ENCODE results near the gene PPP6R1. TPM values are rescaled to one million over a fixed set of nuclear protein-coding genes. Genes with fewer than 3 reads are reported as not detected.

PPP6R1 gene
- total RNA-seq, 4 donors from 2014 or later = 27.8 to 43.6 (median 35.5) TPM

DNA sequence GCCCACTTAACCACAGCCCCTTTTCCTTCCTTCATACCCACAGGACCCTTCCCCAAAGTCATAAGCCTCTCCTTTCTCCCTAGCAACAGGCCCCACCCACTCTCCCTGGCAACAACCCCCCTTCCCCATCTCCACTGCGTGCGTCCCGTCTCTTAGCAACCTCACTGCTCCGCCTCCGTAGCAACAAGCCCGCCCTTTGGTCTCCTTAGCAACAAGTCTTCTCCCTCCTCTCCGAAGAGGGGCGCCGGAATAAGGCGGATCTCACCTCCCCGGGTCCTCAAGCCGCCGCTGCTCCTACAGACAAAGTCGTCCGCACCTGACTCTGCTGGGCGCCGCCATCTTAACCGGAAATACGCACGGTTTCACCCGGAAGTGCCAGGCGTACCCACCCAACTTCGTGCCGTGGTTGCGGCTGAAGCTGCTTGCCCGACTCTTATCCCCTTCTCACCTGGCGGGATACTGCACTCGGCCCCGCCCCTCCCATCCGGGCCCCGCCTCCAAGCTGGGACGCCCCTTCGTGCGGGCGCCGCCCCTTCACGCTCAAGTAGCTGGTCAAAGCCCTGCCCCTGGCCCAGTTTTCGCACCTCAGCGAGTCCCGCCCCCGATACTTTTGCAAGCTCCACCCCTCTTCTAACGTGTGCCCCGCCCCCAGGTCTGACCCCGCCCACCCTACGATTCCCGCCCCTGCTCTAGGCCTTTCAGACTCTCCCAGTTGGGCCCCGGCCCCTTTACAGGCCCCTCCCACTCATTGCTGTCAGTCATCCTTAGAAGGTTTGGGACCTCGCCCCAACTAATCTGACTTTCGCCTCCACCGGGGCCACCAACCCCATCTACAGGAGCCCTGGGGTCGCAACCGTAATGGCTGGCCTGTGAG, 21.2 kb upstream of the PPP6R1 start, which contains the start of gene HSPBP1:
Gene HSPBP1 (minus strand): TSS at position 341 of the 874 bp plus-strand sequence. CDS start 502 bp downstream, outside the sequence.
- TF ChIP-seq, protein P1, sequence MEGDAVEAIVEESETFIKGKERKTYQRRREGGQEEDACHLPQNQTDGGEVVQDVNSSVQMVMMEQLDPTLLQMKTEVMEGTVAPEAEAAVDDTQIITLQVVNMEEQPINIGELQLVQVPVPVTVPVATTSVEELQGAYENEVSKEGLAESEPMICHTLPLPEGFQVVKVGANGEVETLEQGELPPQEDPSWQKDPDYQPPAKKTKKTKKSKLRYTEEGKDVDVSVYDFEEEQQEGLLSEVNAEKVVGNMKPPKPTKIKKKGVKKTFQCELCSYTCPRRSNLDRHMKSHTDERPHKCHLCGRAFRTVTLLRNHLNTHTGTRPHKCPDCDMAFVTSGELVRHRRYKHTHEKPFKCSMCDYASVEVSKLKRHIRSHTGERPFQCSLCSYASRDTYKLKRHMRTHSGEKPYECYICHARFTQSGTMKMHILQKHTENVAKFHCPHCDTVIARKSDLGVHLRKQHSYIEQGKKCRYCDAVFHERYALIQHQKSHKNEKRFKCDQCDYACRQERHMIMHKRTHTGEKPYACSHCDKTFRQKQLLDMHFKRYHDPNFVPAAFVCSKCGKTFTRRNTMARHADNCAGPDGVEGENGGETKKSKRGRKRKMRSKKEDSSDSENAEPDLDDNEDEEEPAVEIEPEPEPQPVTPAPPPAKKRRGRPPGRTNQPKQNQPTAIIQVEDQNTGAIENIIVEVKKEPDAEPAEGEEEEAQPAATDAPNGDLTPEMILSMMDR (IDR thresholded peaks at IDR 0.05) = no peak
- ATAC-seq (ENCODE audit: low FRiP score) = peak; percentile 91
- DNase-seq (ENCODE audit: low spot score) = peak; percentile 66

DNA sequence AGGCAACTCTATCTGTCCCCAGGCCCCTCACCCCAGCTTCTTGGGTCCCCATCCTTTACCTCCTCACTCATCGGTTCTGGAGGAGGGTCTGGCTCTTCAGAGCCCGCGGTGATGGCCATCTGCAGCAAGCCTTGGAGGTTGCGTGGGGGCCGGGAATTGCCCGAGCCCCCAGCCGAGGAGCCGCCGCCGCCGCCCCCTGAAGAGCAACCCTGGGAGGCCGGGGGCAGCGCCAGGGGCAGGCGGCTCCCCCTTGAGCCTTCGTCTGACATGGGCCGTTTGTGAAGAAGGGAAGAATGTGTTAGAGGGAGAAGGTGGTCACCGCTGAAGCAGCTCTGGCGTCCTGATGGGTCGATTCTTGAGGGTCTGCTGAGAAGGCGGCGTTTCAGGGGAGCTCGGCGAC, 20.5 kb upstream of the PPP6R1 start:
- TF ChIP-seq, protein P1 (IDR thresholded peaks at IDR 0.05) = no peak
- ATAC-seq (ENCODE audit: low FRiP score) = no peak

DNA sequence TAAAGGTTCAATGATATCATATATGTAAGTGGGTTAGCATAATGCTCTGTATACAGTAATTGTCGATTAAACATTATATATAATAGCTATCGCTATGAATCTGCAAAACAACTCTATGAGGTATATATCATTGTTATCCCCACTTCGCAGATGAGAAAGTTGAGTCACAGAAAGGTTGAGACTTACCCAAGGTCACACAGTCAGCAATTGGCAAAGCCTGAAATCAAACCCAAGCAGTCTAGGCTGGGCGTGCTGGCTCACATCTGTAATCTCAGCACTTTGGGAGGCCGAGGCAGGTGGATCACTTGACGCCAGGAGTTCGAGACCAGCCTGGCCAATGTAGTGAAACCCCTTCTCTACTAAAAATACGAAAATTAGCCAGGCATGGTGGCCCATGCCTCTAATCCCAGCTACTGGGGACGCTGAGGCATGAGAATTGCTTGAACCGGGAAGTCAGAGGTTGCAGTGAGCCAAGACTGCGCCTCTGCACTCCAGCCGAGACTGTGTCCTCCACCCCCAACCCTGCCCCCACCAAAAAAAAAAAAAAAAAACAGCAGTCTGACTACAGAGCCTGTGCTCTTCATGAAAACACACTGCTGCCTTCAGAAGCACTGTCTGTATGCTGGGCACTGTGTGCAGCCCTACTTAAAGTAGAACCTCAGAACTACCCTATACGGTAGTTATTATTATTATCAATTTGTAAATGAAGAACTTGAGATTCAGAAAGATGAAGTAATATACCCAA, 19.7 kb upstream of the PPP6R1 start:
- ATAC-seq (ENCODE audit: low FRiP score) (no peak), DNase-seq (ENCODE audit: low spot score) (no peak)
- TF ChIP-seq, protein P1 (IDR thresholded peaks at IDR 0.05) = no peak

More for the DNA sequence above, 20.5 kb upstream of the PPP6R1 start:
- no peak for DNase-seq (ENCODE audit: low spot score)

DNA sequence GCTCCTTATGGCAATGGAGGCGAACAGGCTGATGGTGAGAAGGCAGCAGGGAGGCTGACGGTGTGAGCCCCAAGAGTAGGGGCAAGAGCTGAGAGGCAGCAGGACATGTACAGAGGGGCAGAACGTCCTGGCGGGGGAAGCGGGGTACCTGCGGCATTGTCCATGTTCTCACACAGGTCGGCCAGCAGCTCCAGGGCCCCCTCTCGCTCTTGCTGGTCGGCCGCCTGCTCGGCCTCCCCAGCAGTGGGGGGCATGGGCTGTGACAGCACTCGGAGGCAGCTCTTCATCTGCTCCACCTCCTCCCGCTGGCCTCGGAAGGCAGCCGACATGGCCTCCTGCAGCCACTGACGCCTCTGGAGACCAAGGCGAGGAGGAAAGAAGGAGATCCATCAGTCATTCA, 18.7 kb upstream of the PPP6R1 start:
- DNase-seq (ENCODE audit: low spot score) = no peak
- ATAC-seq (ENCODE audit: low FRiP score) = no peak
- TF ChIP-seq, protein P1 (IDR thresholded peaks at IDR 0.05) = no peak

DNA sequence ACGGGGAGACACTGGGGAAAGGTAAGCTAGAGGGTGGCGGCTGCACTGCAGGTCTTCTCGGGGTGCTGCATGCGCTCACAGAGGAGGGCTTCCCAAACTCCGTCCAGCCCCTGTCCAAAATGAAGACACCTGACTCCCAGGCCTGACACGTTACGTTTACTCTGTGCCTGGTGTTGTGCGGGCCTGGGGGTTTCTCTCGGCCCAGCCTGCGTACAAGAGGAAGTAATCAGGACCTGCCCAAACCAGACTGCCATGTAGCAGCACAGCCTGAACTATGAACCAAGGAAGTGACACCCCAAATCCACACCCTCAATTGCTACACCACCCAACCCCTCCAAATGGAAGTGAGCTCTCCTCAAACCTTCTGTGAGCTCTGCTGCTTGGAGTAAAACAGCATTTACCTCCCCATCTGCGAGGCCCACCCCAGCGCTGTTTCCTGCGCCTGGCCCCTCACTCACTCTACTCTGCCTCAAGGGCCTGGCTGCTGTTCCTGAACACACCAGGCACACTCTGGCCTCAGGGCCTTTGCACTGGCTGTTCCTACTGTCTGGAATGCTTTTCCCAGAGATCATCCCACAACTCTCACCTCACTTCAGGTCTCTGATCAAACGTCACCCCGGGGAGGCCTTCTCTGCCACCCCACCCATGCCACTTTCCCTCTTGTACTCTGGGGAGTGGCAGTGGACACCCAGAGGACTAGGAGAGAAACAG, 18.1 kb upstream of the PPP6R1 start:
- TF ChIP-seq, protein P1 (IDR thresholded peaks at IDR 0.05) = no peak
- ATAC-seq (ENCODE audit: low FRiP score) (no peak), DNase-seq (ENCODE audit: low spot score) (no peak)

DNA sequence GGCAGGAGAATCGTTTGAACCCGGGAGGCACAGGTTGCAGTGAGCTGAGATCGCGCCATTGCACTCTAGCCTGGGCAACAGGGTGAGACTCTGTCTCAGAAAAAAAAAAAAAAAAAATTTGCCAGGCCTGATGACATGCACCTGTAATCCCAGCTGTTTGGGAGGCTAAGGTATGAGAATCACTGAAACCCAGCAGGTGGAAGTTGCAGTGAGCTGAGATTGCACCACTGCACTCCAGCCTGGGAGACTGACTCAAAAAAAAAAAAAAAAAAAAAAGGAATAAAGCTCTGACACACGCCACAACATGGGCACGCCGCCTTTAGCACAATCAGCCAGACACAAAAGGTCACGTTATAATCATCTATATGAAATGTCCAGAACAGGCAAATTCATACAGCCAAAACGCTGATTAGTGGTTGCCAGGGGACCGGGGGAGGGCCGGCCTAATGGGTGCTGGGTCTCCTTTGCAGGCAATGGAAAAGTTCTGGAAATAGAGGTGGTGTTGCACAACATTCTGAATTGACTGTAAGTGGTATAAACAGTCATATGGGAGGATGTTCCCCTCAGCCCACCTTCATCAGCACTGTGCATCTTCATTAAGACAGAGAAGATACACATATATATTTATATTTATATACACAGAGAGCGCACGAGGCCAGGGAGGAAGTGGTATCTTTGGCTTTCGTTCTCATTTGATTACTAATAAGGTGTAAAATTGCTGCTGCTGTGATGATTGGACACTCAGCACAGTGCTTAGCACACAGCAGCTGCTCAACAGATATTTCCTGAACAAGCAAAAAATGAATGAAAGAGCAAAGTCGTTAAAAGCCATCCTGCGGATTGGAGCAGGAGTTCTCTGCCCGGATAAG, 17.3 kb upstream of the PPP6R1 start:
- TF ChIP-seq, protein P1 (IDR thresholded peaks at IDR 0.05) = no peak
- ATAC-seq (ENCODE audit: low FRiP score) (no peak), DNase-seq (ENCODE audit: low spot score) (no peak)
